ENCODE data around the gene HIP1R. TPM values are rescaled to one million over a fixed set of nuclear protein-coding genes. Genes with fewer than 3 reads are reported as not detected.

The HIP1R gene
- total RNA-seq, 1 donor from 2014 or later: 26.4 TPM

DNA sequence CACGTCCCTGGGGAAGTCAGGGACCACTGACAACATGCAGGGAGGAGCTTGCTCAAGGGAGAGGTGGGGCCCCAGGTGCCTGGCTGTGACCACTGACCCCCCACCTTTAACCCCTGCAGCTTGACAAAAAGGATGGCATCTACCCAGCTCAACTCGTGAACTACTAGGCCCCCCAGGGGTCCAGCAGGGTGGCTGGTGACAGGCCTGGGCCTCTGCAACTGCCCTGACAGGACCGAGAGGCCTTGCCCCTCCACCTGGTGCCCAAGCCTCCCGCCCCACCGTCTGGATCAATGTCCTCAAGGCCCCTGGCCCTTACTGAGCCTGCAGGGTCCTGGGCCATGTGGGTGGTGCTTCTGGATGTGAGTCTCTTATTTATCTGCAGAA lies 26.3 kb downstream of the HIP1R start:
- peak; percentile 4 for ATAC-seq

- ATAC-seq: no peak
Measured at GRCh38 chr12:122862110-122862634, 26.9 kb downstream of the HIP1R start.

GRCh38 chr12:122862872-122863701 lies 27.8 kb downstream of the HIP1R start:
- peak; percentile 24 for ATAC-seq

GRCh38 chr12:122864894-122865253 lies 29.6 kb downstream of the HIP1R start:
- no peak for ATAC-seq

- ATAC-seq: no peak
Measured at GRCh38 chr12:122865268-122866231, 30.3 kb downstream of the HIP1R start.

DNA sequence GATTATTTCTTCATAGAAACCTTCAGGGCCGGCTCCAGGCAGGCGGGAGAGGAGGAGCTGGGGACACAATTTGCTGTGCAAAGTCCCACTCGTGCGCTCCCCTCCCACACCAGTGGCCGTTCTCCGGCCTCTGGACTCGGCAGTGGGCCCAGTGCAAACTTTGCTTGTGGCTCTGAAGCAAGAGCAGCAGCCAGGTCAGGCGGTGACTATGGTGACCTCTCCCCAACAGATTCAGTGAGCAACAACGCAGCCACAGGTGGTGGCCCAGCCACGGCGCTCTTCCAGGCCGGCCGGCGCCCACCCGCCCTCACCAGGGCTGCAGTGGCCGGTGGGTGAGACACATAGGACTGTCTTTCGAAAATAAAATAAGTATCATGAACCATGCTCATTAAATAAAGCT lies 31.1 kb downstream of the HIP1R start:
- ATAC-seq: no peak

DNA sequence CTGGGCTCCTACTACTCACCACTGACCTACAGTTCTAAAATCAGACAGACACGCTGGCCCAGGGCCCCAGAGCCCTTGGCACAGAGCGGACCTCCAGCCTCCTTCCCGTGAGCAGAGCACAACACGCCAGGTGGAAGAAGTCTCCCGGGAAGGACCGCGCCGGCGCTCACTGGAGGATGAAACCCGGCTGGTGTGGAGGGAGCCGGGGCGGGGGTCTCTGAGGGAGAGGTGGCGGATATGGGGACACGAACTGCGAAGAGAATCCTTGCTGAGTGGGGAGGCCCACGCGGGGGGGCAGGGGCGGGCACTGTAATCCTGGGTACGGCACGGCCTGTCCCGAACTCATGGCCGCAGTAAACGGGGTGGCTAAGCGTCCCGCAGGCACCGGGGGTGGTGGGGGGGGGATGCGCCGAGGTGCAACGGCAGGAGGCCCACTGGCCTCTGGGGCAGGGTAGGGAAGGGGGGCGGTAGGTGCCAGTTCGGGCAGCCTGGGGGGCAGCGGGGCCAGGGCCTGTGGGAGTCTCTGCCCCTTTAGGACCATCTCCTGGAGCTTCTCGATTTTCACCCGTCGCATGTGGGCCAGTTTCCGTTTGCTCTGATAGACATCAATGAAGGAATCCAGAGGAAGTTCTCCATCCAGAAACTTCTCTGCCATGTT lies 31.8 kb downstream of the HIP1R start:
- no peak for ATAC-seq

GRCh38 chr12:122867691-122868461 lies 32.6 kb downstream of the HIP1R start:
- peak; percentile 62 for ATAC-seq

DNA sequence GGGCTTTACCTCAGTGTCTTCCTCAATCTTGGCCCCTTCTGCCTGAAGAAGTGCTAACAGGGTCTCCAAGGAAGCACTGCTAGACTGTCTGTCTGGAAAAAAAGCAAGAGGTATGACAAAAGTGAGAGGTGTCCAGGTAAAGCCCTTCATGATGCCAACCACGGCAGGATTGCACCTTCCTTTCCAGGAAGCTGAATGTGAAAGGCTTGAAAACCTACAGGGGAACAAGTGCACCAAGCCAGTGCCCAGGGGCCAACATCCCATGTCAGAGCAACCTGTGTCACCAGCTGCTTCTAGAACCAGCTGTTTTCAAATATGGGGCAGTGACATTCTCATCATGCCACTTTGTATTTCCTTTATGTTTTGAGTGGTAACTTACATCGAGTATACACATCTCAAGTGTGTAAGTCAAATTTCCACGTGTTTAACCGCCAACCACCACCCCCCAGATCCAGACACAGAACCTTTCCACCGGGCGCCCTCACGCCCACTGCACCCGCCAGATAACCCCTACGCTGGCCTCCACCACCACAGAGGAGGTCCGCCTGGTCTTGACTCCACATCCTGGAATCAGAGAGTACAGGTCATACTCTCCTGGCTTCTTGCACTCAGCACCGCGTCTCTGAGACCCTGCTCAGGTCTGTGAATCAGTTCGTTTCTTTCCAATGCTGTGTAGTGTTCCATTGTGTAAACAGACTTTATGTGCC lies 33.4 kb downstream of the HIP1R start:
- no peak for ATAC-seq

- ATAC-seq: no peak
Measured at GRCh38 chr12:122869207-122869973, 34.1 kb downstream of the HIP1R start.

GRCh38 chr12:122870163-122870842 lies 35.0 kb downstream of the HIP1R start:
- ATAC-seq: no peak

DNA sequence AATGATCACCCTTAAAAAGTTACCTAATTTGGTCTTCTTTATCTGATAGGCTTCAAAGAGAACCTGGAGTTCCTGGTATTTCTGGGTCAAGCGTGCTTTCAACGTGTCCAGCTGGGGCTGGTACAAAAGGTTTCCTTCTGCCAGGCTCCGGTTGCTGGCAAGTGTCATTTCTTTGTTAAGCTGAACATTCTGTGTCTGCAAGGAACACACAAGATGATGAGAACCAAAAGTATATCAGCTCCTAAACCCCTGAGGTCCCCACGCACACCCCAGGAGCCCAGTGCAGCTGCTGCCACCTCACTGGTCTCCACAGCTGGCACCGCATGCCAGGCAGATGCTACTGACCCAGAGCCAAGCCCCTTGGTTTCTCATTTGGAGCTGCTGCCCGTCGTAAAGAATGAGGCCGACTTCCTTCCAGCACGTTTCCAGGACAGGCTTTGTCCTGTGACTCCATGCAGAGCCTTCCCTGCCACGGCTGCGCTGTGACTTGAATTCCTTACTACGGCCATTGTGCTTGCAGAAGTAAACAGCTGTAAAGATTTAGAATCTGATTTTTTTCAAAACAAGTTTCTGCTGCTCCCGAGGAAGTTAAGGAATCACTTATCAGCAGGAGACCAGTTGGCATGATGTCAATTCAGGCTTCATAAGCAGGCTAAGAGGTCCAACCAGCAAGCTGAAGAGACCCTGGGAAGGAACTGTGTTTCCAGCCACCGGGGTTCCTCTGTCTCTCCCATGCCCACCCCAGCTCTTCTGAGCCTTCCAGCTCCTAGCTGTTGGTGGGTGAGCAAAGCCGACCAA lies 35.8 kb downstream of the HIP1R start:
- ATAC-seq: no peak

GRCh38 chr12:122871851-122872780 lies 36.9 kb downstream of the HIP1R start:
- peak; percentile 72 for ATAC-seq

GRCh38 chr12:122872815-122873361 lies 37.6 kb downstream of the HIP1R start:
- ATAC-seq: no peak

DNA sequence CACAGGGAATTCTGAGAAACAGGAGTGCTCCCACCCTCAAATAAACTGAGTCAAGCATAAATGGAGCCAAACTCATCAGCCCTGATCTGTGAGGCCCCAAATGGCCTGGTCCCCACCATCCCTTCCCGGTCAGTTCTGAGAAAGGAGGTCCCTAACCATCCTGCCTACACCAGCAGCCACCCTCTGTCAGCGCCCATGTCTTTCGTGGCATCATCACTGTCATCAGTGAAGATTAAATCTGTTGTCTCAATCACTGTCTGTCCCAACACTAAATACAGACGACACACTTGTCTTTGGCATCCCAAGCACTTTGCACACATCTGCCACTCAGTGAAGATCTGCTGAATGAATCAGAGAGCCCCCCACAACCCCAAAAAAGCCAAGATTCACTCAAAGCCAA lies 38.3 kb downstream of the HIP1R start:
- ATAC-seq: no peak

DNA sequence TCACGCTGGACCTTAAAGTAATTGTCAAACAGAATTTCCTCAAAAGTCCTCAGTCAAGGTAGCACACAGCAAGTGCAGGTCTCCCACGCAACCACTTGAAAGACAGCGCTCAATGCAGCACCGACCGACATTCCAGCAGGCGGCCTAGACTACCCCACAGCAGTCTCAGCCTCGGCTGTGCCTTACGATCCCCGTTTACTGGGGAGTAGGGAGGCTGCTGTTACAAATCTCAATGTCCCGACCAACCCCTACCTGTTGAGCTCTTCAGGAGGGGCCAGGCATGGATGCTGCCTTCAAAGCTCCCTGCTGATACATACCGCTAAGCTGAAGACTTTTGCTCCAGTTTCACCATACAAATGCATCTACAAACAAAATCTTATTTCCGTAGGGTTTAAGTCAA lies 38.8 kb downstream of the HIP1R start:
- no peak for ATAC-seq

- ATAC-seq: no peak
Measured at GRCh38 chr12:122875590-122876220, 40.4 kb downstream of the HIP1R start.

Data from esophagus mucosa (tissue), 1 donor.